Keratinocyte (primary cell): Measurements from ENCODE around the gene RAB11B.

Experiments used
- EZH2 ChIP-seq: IDR thresholded peaks from one replicate; pipeline ENCODE4 v1.6.1; 2012; ENCODE audit warnings: inconsistent platforms, mild to moderate bottlenecking, low read length, moderate library complexity
- TF ChIP-seq, protein P1 (sequence below), 3 experiments: IDR thresholded peaks in 1 of 3; conservative IDR thresholded peaks in 1 of 3; optimal IDR thresholded peaks in 1 of 3; 2 replicates in 2 of 3; 3 replicates in 1 of 3; pipeline versions ENCODE3 to v1.5.1; 2011; ENCODE audit warnings: low read length in 3 of 3, mild to moderate bottlenecking in 3 of 3, moderate library complexity in 2 of 3, control low read depth in 1 of 3, inconsistent platforms in 1 of 3; ENCODE audit not compliant: insufficient read depth in 2 of 3; ENCODE audit errors: extremely low read depth in 1 of 3

DNA sequence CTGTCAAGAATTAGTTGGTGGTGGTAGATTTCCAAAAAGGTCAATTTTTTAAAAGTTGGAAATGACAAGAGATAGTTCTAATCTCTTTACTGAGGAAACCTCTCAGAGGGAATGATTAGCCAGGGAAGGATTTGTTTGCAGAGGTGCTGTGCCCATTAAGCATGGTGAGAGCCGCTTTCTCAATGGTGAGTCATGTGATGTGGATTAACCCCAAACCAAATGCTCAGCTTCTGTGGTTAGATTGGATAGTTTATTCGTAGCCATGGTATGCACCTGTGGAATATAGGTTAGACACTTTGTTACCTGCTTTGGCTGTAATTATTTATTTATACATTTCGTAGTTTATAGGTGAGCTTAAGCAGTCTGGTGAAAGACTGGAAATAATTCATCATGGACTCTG is 61.7 kb downstream of the RAB11B start:
- TF ChIP-seq, protein P1, sequence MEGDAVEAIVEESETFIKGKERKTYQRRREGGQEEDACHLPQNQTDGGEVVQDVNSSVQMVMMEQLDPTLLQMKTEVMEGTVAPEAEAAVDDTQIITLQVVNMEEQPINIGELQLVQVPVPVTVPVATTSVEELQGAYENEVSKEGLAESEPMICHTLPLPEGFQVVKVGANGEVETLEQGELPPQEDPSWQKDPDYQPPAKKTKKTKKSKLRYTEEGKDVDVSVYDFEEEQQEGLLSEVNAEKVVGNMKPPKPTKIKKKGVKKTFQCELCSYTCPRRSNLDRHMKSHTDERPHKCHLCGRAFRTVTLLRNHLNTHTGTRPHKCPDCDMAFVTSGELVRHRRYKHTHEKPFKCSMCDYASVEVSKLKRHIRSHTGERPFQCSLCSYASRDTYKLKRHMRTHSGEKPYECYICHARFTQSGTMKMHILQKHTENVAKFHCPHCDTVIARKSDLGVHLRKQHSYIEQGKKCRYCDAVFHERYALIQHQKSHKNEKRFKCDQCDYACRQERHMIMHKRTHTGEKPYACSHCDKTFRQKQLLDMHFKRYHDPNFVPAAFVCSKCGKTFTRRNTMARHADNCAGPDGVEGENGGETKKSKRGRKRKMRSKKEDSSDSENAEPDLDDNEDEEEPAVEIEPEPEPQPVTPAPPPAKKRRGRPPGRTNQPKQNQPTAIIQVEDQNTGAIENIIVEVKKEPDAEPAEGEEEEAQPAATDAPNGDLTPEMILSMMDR (optimal IDR thresholded peaks at IDR 0.05 in 1 of 3, IDR thresholded peaks at IDR 0.05 in 1 of 3, conservative IDR thresholded peaks at IDR 0.05 in 1 of 3; ENCODE audit: extremely low read depth in 1 of 3, insufficient read depth in 2 of 3, low read length in 3 of 3): no peak
- no peak for TF ChIP-seq EZH2
